C1 segment of cervical spinal cord (tissue), 14 donors: Measurements from ENCODE around the gene CACNA1H.
"Not testable (repeated sequence)": the region's sequence is repeated elsewhere in the genome, so short reads cannot be mapped to it uniquely, and the experiment has no call there.

Experiments used
- DNase-seq, 14 donors: peaks; one replicate each; lab custom pipeline; 2025; lab: John Stamatoyannopoulos, UW

Gene CACNA1H

GRCh38 chr16:1265090-1265630 is 112.3 kb downstream of the CACNA1H start:
- no peak for DNase-seq

GRCh38 chr16:1265826-1266225 is 112.9 kb downstream of the CACNA1H start:
- DNase-seq, result no peak

- not testable (repeated sequence) for DNase-seq
Observed at GRCh38 chr16:1269418-1269817, 116.5 kb downstream of the CACNA1H start.

GRCh38 chr16:1271380-1271723 is 118.4 kb downstream of the CACNA1H start:
- no peak for DNase-seq
